SHP77 treated with DMSO at 0.1 percent for 48 hours (cell line): Measurements from ENCODE around the gene UNC13A.
"Not testable (repeated sequence)": the region's sequence is repeated elsewhere in the genome, so short reads cannot be mapped to it uniquely, and the experiment has no call there.

Experiments used
- DNase-seq: peaks from one replicate; lab custom pipeline; 2025; lab: John Stamatoyannopoulos, UW

Gene UNC13A

GRCh38 chr19:17602872-17603510 lies 85.2 kb downstream of the UNC13A start:
- DNase-seq = no peak

- no peak for DNase-seq
Observed at GRCh38 chr19:17602217-17602616, 85.9 kb downstream of the UNC13A start.

GRCh38 chr19:17601683-17602082 lies 86.5 kb downstream of the UNC13A start:
- DNase-seq = no peak

GRCh38 chr19:17599780-17600179 lies 88.4 kb downstream of the UNC13A start:
- DNase-seq = no peak

- no peak for DNase-seq
Observed at GRCh38 chr19:17598953-17599352, 89.2 kb downstream of the UNC13A start.

GRCh38 chr19:17598063-17598462 lies 90.1 kb downstream of the UNC13A start:
- DNase-seq = not testable (repeated sequence)

- DNase-seq = not testable (repeated sequence)
Observed at GRCh38 chr19:17594296-17594695, 93.9 kb downstream of the UNC13A start.

GRCh38 chr19:17590866-17591265 lies 97.3 kb downstream of the UNC13A start:
- no peak for DNase-seq

GRCh38 chr19:17585395-17585794 lies 102.8 kb downstream of the UNC13A start:
- DNase-seq = not testable (repeated sequence)

GRCh38 chr19:17584132-17584531 lies 104.0 kb downstream of the UNC13A start:
- DNase-seq = no peak

GRCh38 chr19:17582613-17583012 lies 105.5 kb downstream of the UNC13A start:
- no peak for DNase-seq

- DNase-seq = no peak
Observed at GRCh38 chr19:17581211-17581874, 106.8 kb downstream of the UNC13A start.

- DNase-seq = no peak
Observed at GRCh38 chr19:17580470-17581144, 107.5 kb downstream of the UNC13A start.

GRCh38 chr19:17579661-17580244 lies 108.4 kb downstream of the UNC13A start:
- peak; percentile 4 for DNase-seq

GRCh38 chr19:17577457-17578097 lies 110.6 kb downstream of the UNC13A start:
- DNase-seq = no peak

- DNase-seq = no peak
Observed at GRCh38 chr19:17576758-17577456, 111.2 kb downstream of the UNC13A start.

GRCh38 chr19:17575871-17576757 lies 112.0 kb downstream of the UNC13A start:
- no peak for DNase-seq

- no peak for DNase-seq
Observed at GRCh38 chr19:17572638-17573037, 115.5 kb downstream of the UNC13A start.

GRCh38 chr19:17570791-17571190 lies 117.4 kb downstream of the UNC13A start:
- DNase-seq = no peak

GRCh38 chr19:17570291-17570690 lies 117.9 kb downstream of the UNC13A start:
- DNase-seq = not testable (repeated sequence)

GRCh38 chr19:17567940-17568339 lies 120.2 kb downstream of the UNC13A start:
- no peak for DNase-seq
